ENCODE measurements around the gene BTNL3.
"Not testable (repeated sequence)": the region's sequence is repeated elsewhere in the genome, so short reads cannot be mapped to it uniquely, and the experiment has no call there.

BTNL3 gene

GRCh38 chr5:180988592-180988991 lies at the start of gene BTNL3:
Gene BTNL3 (plus strand): TSS chr5:180988846. CDS start chr5:180989029, 183 bp downstream.
- DNase-seq, result peak; percentile 56

GRCh38 chr5:180950291-180950949 lies 38.2 kb upstream of the BTNL3 start:
- no peak for DNase-seq

- no peak for DNase-seq
Measured at GRCh38 chr5:180959661-180960060, 29.0 kb upstream of the BTNL3 start.

- DNase-seq, result no peak
Measured at GRCh38 chr5:180960209-180960608, 28.4 kb upstream of the BTNL3 start.

GRCh38 chr5:180969406-180969805 lies 19.2 kb upstream of the BTNL3 start:
- DNase-seq, result no peak

- DNase-seq, result no peak
Measured at GRCh38 chr5:180970336-180970735, 18.3 kb upstream of the BTNL3 start.

GRCh38 chr5:180970875-180971274 lies 17.8 kb upstream of the BTNL3 start:
- no peak for DNase-seq

GRCh38 chr5:180974612-180975315 lies 13.9 kb upstream of the BTNL3 start:
- no peak for DNase-seq

- no peak for DNase-seq
Measured at GRCh38 chr5:180975338-180975737, 13.3 kb upstream of the BTNL3 start.

- no peak for DNase-seq
Measured at GRCh38 chr5:180976518-180976917, 12.1 kb upstream of the BTNL3 start.

GRCh38 chr5:180977852-180978251 lies 10.8 kb upstream of the BTNL3 start:
- no peak for DNase-seq

- DNase-seq, result no peak
Measured at GRCh38 chr5:180982008-180982741, 6.5 kb upstream of the BTNL3 start.

- no peak for DNase-seq
Measured at GRCh38 chr5:180988016-180988415, 630 bp upstream of the BTNL3 start.

- no peak for DNase-seq
Measured at GRCh38 chr5:180990086-180990881, 1.6 kb downstream of the BTNL3 start.

GRCh38 chr5:180990882-180991242 lies 2.2 kb downstream of the BTNL3 start:
- DNase-seq, result no peak

- no peak for DNase-seq
Measured at GRCh38 chr5:181001947-181002346, 13.3 kb downstream of the BTNL3 start.

GRCh38 chr5:181005791-181006190 lies 17.1 kb downstream of the BTNL3 start:
- DNase-seq, result no peak

GRCh38 chr5:181008136-181008535 lies 19.5 kb downstream of the BTNL3 start:
- no peak for DNase-seq

GRCh38 chr5:181010018-181010417 lies 21.4 kb downstream of the BTNL3 start:
- DNase-seq, result not testable (repeated sequence)

GRCh38 chr5:181014654-181015053 lies 26.0 kb downstream of the BTNL3 start:
- not testable (repeated sequence) for DNase-seq

- not testable (repeated sequence) for DNase-seq
Measured at GRCh38 chr5:181017448-181017847, 28.8 kb downstream of the BTNL3 start.

- no peak for DNase-seq
Measured at GRCh38 chr5:181020688-181021087, 32.0 kb downstream of the BTNL3 start.

Data from NCI-H345 (cell line).